Fibroblast of villous mesenchyme (primary cell): ENCODE data around the gene FAAP100. TPM values are rescaled to one million over a fixed set of nuclear protein-coding genes. Genes with fewer than 3 reads are reported as not detected.

ENCODE experiments used
- DNase-seq: peaks from one replicate; pipeline ENCODE4 v3.0.0-alpha.2; 2010; ENCODE audit warnings: low read depth
- H3K4me3 ChIP-seq: 2 replicates; pipeline ENCODE4 v1.5.1; 2011; ENCODE audit warnings: low read depth, mild to moderate bottlenecking, low read length
- total RNA-seq: library from RNA; depleted of rRNA; stranded (reverse); fragments of >200 nt; gene quantifications from 2 replicates; pipeline ENCODE4 v1.2.3, GENCODE V29; 2012
- TF ChIP-seq, protein P1 (sequence below): IDR thresholded peaks from 2 replicates; pipeline ENCODE4 v1.5.1; 2012; ENCODE audit warnings: low read depth, mild to moderate bottlenecking, low read length; ENCODE audit not compliant: insufficient read depth

FAAP100 gene
- total RNA-seq, 1 donor, result 27.6 TPM

DNA sequence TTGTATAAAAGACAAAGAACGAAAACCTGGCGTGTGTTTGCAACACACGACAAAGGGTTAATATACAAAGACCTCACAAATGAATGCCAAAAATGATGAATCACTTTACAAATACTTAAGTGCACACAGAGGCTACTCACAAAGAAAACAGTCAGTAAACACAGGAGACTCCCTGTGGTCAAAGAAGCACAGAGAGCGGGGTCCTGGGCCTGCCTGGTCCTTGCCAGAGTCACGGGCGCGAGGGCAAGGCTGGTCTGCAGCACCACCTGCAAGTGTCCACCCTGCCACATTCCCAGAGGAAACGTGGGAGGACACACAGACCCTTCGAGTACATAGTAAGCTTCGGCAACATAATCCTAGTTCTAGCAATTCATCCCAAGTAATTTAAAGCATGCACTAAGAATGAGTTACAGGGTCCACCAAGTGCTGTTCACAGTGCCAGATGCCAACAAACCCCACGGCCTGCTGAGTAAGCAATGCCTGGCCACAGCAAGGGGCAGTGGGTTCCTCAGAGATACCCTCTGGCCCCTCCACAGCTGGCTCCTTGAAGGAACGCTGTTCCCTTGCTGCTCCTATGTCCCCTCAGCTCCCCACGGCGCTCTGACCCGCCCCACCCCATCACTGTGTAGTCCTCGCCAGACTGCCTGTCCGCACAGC lies 24.6 kb upstream of the FAAP100 start:
- TF ChIP-seq, protein P1, sequence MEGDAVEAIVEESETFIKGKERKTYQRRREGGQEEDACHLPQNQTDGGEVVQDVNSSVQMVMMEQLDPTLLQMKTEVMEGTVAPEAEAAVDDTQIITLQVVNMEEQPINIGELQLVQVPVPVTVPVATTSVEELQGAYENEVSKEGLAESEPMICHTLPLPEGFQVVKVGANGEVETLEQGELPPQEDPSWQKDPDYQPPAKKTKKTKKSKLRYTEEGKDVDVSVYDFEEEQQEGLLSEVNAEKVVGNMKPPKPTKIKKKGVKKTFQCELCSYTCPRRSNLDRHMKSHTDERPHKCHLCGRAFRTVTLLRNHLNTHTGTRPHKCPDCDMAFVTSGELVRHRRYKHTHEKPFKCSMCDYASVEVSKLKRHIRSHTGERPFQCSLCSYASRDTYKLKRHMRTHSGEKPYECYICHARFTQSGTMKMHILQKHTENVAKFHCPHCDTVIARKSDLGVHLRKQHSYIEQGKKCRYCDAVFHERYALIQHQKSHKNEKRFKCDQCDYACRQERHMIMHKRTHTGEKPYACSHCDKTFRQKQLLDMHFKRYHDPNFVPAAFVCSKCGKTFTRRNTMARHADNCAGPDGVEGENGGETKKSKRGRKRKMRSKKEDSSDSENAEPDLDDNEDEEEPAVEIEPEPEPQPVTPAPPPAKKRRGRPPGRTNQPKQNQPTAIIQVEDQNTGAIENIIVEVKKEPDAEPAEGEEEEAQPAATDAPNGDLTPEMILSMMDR, result no peak
- H3K4me3 ChIP-seq, result no peak overlapping the region
- DNase-seq, result peak; percentile 75

DNA sequence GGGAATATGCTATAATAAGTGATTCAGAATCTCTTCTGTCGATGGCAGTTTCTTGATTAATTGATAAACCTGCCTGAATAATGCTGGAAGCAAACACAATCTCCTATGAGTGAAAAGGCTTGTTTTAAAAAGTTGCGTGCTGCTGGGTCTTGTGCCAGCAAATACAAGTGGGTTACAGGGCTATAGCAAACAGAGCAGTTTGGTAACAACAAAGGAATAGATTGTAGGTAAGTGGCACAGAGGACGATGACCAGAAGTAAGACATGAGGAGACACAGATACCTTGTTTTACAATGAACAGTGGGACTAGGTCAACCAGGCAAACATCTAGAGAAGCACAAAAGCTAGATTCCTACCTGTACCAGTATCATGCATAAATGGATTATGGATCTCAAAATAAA lies 23.7 kb upstream of the FAAP100 start:
- no peak for DNase-seq
- no peak overlapping the region for H3K4me3 ChIP-seq
- TF ChIP-seq, protein P1, result no peak

DNA sequence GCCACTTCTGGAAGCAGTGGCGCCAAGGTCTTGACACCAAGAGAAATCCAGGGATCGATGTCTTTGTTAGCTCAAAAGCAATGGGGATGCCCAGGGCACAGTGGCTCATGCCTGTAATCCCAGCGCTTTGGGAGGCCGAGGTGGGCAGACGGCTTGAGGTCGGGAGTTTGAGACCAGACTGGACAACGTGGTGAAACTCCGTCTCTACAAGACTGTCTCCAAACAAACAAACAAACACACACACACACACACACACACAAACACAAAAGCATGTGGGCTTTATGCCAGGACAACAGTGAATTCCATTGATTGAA lies 22.4 kb upstream of the FAAP100 start:
- H3K4me3 ChIP-seq, result no peak overlapping the region
- TF ChIP-seq, protein P1, result no peak
- no peak for DNase-seq

- DNase-seq, result no peak
- TF ChIP-seq, protein P1, result no peak
- no peak overlapping the region for H3K4me3 ChIP-seq
Observed at GRCh38 chr17:81573794-81574642, 21.9 kb upstream of the FAAP100 start.

DNA sequence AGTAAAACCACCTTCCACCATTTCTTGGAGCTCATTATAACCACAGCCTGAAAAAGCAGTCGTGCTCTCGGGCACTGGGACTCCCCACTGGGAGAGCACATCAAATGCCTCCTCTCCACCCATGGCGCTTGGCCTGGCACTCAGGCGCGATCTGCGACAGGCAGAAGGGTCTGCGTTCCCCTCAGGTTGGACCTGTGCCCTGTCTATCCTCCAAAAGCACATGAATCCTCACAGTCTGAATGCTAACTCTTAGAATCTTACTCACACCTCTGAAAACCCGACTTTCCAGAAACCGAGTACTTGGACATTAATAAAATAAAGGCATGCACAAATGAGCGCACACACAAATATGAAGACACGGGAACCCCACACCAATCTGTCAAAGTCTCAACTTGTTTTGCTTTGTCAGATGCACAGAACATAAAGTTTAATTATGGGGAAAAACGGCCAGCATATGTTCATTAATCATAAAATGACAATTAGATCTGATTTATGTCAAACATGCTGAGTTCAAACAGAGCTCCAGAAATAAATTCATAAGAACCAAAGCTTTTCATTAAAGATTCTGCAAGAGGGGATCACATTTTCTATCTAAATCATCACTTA lies 20.5 kb upstream of the FAAP100 start:
- DNase-seq, result no peak
- H3K4me3 ChIP-seq, result no peak overlapping the region
- TF ChIP-seq, protein P1, result no peak

- TF ChIP-seq, protein P1, result no peak
- DNase-seq, result no peak
- no peak overlapping the region for H3K4me3 ChIP-seq
Observed at GRCh38 chr17:81570964-81571363, 18.8 kb upstream of the FAAP100 start.
